ENCODE results near the gene POTEM.
"Not testable (repeated sequence)": the region's sequence is repeated elsewhere in the genome, so short reads cannot be mapped to it uniquely, and the experiment has no call there.

The POTEM gene

DNA sequence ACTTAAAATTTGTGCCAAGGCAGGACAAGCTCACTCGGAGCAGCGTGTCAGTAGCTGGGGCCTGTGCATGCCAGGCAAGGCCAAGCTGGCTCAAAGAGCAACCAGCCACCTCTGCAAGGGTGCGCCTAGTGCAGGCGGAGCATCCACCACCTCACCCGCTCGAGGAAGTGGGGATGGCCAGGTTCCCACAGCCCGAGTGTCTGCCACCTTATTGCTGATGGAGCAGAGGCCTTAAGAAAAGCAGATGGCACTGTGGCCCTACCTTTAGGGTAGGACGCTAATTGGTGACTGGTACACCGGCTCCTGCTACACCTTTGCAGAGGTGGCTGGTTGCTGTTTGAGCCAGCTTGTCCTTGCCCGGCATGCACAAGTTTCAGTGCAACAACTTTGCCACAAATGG, 43.8 kb downstream of the POTEM start:
- H3K4me1 ChIP-seq (ENCODE audit: low read length); H2AFZ ChIP-seq (ENCODE audit: low read length); H3K79me2 ChIP-seq (ENCODE audit: low read length); H3K9ac ChIP-seq (ENCODE audit: low read length); H3K4me3 ChIP-seq (ENCODE audit: low read length); H3K36me3 ChIP-seq (replicated peaks; ENCODE audit: insufficient read depth, low read length); H3K9me3 ChIP-seq (replicated peaks; ENCODE audit: insufficient read depth, low read length); DNase-seq; H3K27me3 ChIP-seq (replicated peaks; ENCODE audit: insufficient read depth, low read length); H3F3A ChIP-seq (ENCODE audit: insufficient read depth, low read length); H3K27ac ChIP-seq (ENCODE audit: low read length); H3K9me2 ChIP-seq (replicated peaks; ENCODE audit: insufficient read depth, low read length); H4K20me1 ChIP-seq (ENCODE audit: insufficient read depth, low read length); H3K4me2 ChIP-seq (ENCODE audit: low read depth, low read length): not testable (repeated sequence)

GRCh38 chr14:19011703-19012102, 44.5 kb downstream of the POTEM start:
- not testable (repeated sequence) for H3K4me2 ChIP-seq (ENCODE audit: low read depth, low read length); H3K4me1 ChIP-seq (ENCODE audit: low read length); H3K27ac ChIP-seq (ENCODE audit: low read length); H3K27me3 ChIP-seq (replicated peaks; ENCODE audit: insufficient read depth, low read length); H2AFZ ChIP-seq (ENCODE audit: low read length); H3K36me3 ChIP-seq (replicated peaks; ENCODE audit: insufficient read depth, low read length); H3K9me2 ChIP-seq (replicated peaks; ENCODE audit: insufficient read depth, low read length); H4K20me1 ChIP-seq (ENCODE audit: insufficient read depth, low read length); DNase-seq; H3K4me3 ChIP-seq (ENCODE audit: low read length); H3K79me2 ChIP-seq (ENCODE audit: low read length); H3K9me3 ChIP-seq (replicated peaks; ENCODE audit: insufficient read depth, low read length); H3F3A ChIP-seq (ENCODE audit: insufficient read depth, low read length); H3K9ac ChIP-seq (ENCODE audit: low read length)

DNA sequence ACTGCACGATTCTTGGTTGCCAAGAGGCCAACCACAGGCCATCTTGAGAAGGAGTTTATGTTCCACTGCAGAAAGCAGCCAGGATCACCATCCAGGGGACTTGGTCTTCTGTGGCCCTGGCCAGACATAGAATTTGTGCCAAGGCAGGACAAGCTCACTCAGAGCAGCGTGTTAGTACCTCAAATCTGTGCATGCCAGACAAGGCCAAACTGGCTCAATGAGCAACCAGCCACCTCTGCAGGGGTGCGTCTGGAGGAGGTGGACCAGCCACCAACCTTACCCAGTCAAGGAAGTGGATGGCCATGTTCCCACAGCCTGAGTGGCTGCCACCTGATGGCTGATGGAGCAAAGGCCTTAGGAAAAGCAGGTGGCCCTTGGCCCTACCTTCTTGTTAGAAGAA, 48.0 kb downstream of the POTEM start:
- not testable (repeated sequence) for H3K4me2 ChIP-seq (ENCODE audit: low read depth, low read length); H3F3A ChIP-seq (ENCODE audit: insufficient read depth, low read length); H4K20me1 ChIP-seq (ENCODE audit: insufficient read depth, low read length); H3K27me3 ChIP-seq (replicated peaks; ENCODE audit: insufficient read depth, low read length); H3K9me3 ChIP-seq (replicated peaks; ENCODE audit: insufficient read depth, low read length); H3K9me2 ChIP-seq (replicated peaks; ENCODE audit: insufficient read depth, low read length); H3K79me2 ChIP-seq (ENCODE audit: low read length); H3K27ac ChIP-seq (ENCODE audit: low read length); H3K4me1 ChIP-seq (ENCODE audit: low read length); H3K36me3 ChIP-seq (replicated peaks; ENCODE audit: insufficient read depth, low read length); DNase-seq; H3K9ac ChIP-seq (ENCODE audit: low read length); H3K4me3 ChIP-seq (ENCODE audit: low read length); H2AFZ ChIP-seq (ENCODE audit: low read length)

GRCh38 chr14:19025080-19025589, 57.9 kb downstream of the POTEM start:
- not testable (repeated sequence) for H3K27me3 ChIP-seq (replicated peaks; ENCODE audit: insufficient read depth, low read length); H3K9me2 ChIP-seq (replicated peaks; ENCODE audit: insufficient read depth, low read length); H3K36me3 ChIP-seq (replicated peaks; ENCODE audit: insufficient read depth, low read length); DNase-seq; H3F3A ChIP-seq (ENCODE audit: insufficient read depth, low read length); H4K20me1 ChIP-seq (ENCODE audit: insufficient read depth, low read length); H3K79me2 ChIP-seq (ENCODE audit: low read length); H3K4me1 ChIP-seq (ENCODE audit: low read length); H2AFZ ChIP-seq (ENCODE audit: low read length); H3K9ac ChIP-seq (ENCODE audit: low read length); H3K4me2 ChIP-seq (ENCODE audit: low read depth, low read length); H3K27ac ChIP-seq (ENCODE audit: low read length); H3K4me3 ChIP-seq (ENCODE audit: low read length); H3K9me3 ChIP-seq (replicated peaks; ENCODE audit: insufficient read depth, low read length)

DNA sequence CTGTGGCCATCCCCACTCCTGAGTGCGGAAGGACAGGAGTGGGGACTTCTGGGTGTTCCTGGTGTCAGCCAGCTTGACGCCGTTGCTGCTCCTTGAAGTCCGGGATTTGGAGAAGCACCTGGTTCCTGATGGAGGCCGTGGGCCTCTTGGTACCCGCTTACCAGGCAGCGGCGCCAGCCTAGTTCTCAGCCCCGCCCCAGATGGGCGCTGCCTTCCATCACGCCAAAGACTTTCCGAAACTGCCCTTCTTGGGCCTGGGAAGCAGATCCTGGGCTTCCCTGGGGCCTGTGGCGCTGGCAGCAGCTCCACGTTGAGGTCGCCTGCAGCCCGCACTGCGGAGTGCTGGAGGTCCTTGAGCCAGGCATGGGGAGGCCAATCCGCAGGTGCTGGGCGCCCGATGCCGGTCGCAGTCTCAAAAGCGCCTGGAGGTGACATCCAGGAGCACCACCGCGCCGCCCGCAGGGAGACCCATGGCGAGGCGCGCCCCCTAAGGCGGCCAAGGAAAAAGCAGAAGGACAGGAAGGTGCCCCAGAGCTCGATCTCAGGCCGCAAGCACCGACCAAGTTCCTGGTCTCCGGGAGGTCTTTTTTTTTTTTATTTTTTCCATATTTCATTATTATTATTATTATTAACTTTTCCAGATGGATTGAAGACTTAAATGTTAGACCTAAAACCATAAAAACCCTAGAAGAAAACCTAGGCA, 59.6 kb downstream of the POTEM start:
- H3K4me2 ChIP-seq (ENCODE audit: low read depth, low read length); H3K79me2 ChIP-seq (ENCODE audit: low read length); H3K4me3 ChIP-seq (ENCODE audit: low read length); H3K27me3 ChIP-seq (replicated peaks; ENCODE audit: insufficient read depth, low read length); DNase-seq; H3K27ac ChIP-seq (ENCODE audit: low read length); H2AFZ ChIP-seq (ENCODE audit: low read length); H3K4me1 ChIP-seq (ENCODE audit: low read length); H3K36me3 ChIP-seq (replicated peaks; ENCODE audit: insufficient read depth, low read length); H3F3A ChIP-seq (ENCODE audit: insufficient read depth, low read length); H3K9ac ChIP-seq (ENCODE audit: low read length); H4K20me1 ChIP-seq (ENCODE audit: insufficient read depth, low read length); H3K9me3 ChIP-seq (replicated peaks; ENCODE audit: insufficient read depth, low read length); H3K9me2 ChIP-seq (replicated peaks; ENCODE audit: insufficient read depth, low read length): not testable (repeated sequence)

- H3K4me1 ChIP-seq (ENCODE audit: low read length); DNase-seq; H3K27ac ChIP-seq (ENCODE audit: low read length); H3K9me3 ChIP-seq (replicated peaks; ENCODE audit: insufficient read depth, low read length); H3K4me2 ChIP-seq (ENCODE audit: low read depth, low read length); H3K27me3 ChIP-seq (replicated peaks; ENCODE audit: insufficient read depth, low read length); H3K36me3 ChIP-seq (replicated peaks; ENCODE audit: insufficient read depth, low read length); H3K4me3 ChIP-seq (ENCODE audit: low read length); H2AFZ ChIP-seq (ENCODE audit: low read length); H3K9me2 ChIP-seq (replicated peaks; ENCODE audit: insufficient read depth, low read length); H3K79me2 ChIP-seq (ENCODE audit: low read length); H4K20me1 ChIP-seq (ENCODE audit: insufficient read depth, low read length); H3K9ac ChIP-seq (ENCODE audit: low read length); H3F3A ChIP-seq (ENCODE audit: insufficient read depth, low read length): not testable (repeated sequence)
Measured at GRCh38 chr14:19027895-19028294, 60.7 kb downstream of the POTEM start.

DNA sequence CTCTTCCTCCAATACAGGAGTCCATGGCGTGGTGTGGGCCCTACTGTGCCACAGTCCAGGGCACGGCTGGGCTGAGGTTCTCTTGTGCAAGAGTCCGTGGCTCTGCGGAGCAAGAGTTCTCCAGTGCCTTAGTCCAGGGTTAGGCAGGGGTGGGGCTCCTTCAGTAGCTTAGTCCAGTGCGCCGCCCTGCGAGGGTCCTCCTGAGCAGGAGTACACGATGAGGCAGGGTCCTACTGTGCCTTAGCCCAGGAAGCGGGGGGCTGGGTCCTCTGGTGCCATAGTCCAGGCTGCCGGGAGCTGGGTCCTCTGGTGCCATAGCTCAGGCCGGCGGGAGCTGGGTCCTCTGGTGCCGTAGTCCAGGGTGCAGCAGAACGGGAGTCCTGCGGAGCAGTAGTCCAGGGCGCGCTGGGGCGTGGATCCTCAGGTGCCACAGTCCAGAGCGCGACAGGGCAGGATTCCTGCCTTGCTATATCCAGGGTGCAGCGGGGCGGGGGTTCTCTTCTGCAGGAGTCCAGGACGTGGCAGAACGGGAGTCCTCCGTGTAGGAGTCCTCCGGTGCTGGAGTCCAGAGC, 69.7 kb downstream of the POTEM start:
- DNase-seq; H3K4me2 ChIP-seq (ENCODE audit: low read depth, low read length); H3K36me3 ChIP-seq (replicated peaks; ENCODE audit: insufficient read depth, low read length); H3K9me3 ChIP-seq (replicated peaks; ENCODE audit: insufficient read depth, low read length); H4K20me1 ChIP-seq (ENCODE audit: insufficient read depth, low read length); H3K4me1 ChIP-seq (ENCODE audit: low read length); H3K4me3 ChIP-seq (ENCODE audit: low read length); H3K9me2 ChIP-seq (replicated peaks; ENCODE audit: insufficient read depth, low read length); H3K79me2 ChIP-seq (ENCODE audit: low read length); H2AFZ ChIP-seq (ENCODE audit: low read length); H3K27ac ChIP-seq (ENCODE audit: low read length); H3K9ac ChIP-seq (ENCODE audit: low read length); H3F3A ChIP-seq (ENCODE audit: insufficient read depth, low read length); H3K27me3 ChIP-seq (replicated peaks; ENCODE audit: insufficient read depth, low read length): not testable (repeated sequence)

DNA sequence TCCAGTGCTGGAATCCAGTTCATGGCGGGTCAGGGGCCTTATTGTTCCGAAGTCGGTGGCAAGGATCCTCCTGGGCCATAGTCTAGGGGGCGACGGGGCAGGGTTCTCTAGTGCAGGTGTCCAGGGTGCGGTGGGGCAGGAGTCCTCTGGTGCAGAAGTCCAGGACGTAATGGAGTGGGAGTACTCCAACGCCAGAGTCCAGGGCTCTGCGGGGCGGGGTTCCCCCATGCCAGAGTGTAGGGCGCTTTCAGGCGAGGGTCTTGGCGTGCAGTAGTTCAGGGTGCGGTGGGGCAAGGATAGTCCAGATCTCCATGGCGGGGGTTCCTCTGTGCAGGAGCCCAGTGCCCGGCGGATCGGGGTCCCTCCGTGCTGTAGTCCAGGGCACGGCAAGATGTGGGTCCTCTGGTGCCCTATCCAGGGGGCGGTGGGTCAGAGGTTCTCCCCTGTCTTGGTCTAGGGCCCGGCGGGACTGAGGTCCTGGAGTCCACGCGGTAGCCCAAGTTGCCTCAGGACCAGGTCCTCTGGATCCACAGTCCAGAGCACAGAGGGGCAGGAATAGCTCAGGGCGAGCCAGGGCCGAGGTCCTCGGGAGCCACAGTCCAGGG, 70.9 kb downstream of the POTEM start:
- not testable (repeated sequence) for H3K36me3 ChIP-seq (replicated peaks; ENCODE audit: insufficient read depth, low read length); H3F3A ChIP-seq (ENCODE audit: insufficient read depth, low read length); H3K27ac ChIP-seq (ENCODE audit: low read length); H2AFZ ChIP-seq (ENCODE audit: low read length); DNase-seq; H4K20me1 ChIP-seq (ENCODE audit: insufficient read depth, low read length); H3K9me3 ChIP-seq (replicated peaks; ENCODE audit: insufficient read depth, low read length); H3K27me3 ChIP-seq (replicated peaks; ENCODE audit: insufficient read depth, low read length); H3K9me2 ChIP-seq (replicated peaks; ENCODE audit: insufficient read depth, low read length); H3K79me2 ChIP-seq (ENCODE audit: low read length); H3K4me1 ChIP-seq (ENCODE audit: low read length); H3K4me3 ChIP-seq (ENCODE audit: low read length); H3K9ac ChIP-seq (ENCODE audit: low read length); H3K4me2 ChIP-seq (ENCODE audit: low read depth, low read length)

All from MM.1S (cell line).